Esophagus muscularis mucosa (tissue), 4 donors: ENCODE measurements around the gene RNASEH2A.

Experiments used
- EP300 ChIP-seq: sonication (generic); formaldehyde crosslinking; IDR thresholded peaks from one replicate; pipeline ENCODE4 v1.6.1; 2017; ENCODE audit warnings: antibody characterized with exemption
- POLR2A ChIP-seq: fragments of 450-650 bp; IDR thresholded peaks from one replicate; pipeline ENCODE4 v1.6.1; 2017; ENCODE audit warnings: antibody characterized with exemption, moderate library complexity, mild to moderate bottlenecking, low read depth
- POLR2AphosphoS5 ChIP-seq, 2 donors: sonication (generic); formaldehyde crosslinking; IDR thresholded peaks; one replicate each; pipeline ENCODE4 v1.6.1; 2017; ENCODE audit warnings: antibody characterized with exemption in 2 of 2
- TF ChIP-seq, protein P1 (sequence below), 3 experiments: fragments of 200-600 bp in 2 of 3; fragments of 450-650 bp in 1 of 3; sonication (generic) in 2 of 3; IDR thresholded peaks; one replicate each; pipeline ENCODE4 v1.5.1; 2017 to 2019; ENCODE audit warnings: antibody characterized with exemption in 3 of 3, mild to moderate bottlenecking in 2 of 3, moderate library complexity in 1 of 3

DNA sequence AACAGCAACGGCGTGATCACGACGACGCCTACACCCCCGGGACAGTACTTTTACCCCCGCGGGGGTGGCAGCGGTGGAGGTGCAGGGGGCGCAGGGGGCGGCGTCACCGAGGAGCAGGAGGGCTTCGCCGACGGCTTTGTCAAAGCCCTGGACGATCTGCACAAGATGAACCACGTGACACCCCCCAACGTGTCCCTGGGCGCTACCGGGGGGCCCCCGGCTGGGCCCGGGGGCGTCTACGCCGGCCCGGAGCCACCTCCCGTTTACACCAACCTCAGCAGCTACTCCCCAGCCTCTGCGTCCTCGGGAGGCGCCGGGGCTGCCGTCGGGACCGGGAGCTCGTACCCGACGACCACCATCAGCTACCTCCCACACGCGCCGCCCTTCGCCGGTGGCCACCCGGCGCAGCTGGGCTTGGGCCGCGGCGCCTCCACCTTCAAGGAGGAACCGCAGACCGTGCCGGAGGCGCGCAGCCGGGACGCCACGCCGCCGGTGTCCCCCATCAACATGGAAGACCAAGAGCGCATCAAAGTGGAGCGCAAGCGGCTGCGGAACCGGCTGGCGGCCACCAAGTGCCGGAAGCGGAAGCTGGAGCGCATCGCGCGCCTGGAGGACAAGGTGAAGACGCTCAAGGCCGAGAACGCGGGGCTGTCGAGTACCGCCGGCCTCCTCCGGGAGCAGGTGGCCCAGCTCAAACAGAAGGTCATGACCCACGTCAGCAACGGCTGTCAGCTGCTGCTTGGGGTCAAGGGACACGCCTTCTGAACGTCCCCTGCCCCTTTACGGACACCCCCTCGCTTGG, 14.1 kb upstream of the RNASEH2A start:
- TF ChIP-seq POLR2AphosphoS5 (IDR thresholded peaks at IDR 0.05) (peak in 1 of 2 donors; percentile 80), POLR2A (no peak), EP300 (no peak)
- TF ChIP-seq, protein P1, sequence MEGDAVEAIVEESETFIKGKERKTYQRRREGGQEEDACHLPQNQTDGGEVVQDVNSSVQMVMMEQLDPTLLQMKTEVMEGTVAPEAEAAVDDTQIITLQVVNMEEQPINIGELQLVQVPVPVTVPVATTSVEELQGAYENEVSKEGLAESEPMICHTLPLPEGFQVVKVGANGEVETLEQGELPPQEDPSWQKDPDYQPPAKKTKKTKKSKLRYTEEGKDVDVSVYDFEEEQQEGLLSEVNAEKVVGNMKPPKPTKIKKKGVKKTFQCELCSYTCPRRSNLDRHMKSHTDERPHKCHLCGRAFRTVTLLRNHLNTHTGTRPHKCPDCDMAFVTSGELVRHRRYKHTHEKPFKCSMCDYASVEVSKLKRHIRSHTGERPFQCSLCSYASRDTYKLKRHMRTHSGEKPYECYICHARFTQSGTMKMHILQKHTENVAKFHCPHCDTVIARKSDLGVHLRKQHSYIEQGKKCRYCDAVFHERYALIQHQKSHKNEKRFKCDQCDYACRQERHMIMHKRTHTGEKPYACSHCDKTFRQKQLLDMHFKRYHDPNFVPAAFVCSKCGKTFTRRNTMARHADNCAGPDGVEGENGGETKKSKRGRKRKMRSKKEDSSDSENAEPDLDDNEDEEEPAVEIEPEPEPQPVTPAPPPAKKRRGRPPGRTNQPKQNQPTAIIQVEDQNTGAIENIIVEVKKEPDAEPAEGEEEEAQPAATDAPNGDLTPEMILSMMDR (IDR thresholded peaks at IDR 0.05), result no peak
